Panc1 (cell line): Measurements from ENCODE around the gene CRK.
"Not testable (repeated sequence)": the region's sequence is repeated elsewhere in the genome, so short reads cannot be mapped to it uniquely, and the experiment has no call there.

Source experiments
- CTCF ChIP-seq: fragments of 450-650 bp; IDR thresholded peaks from 2 replicates; pipeline ENCODE4 v1.5.1; 2017; ENCODE audit warnings: mild to moderate bottlenecking
- TCF7L2 ChIP-seq: IDR thresholded peaks from 2 replicates; pipeline ENCODE4 v1.6.1; 2011; ENCODE audit warnings: mild to moderate bottlenecking, low read depth, low read length, inconsistent platforms

- not testable (repeated sequence) for TF ChIP-seq CTCF, TCF7L2
Observed at GRCh38 chr17:1418476-1418875, 37.6 kb downstream of the CRK start.
